Body of pancreas (tissue), 4 donors: Measurements from ENCODE around the gene ITGBL1. TPM values are rescaled to one million over a fixed set of nuclear protein-coding genes. Genes with fewer than 3 reads are reported as not detected.

ENCODE experiments used
- ATAC-seq: fragments of 150-250 bp; one replicate; pipeline ENCODE4 v1.9.1; 2016
- DNase-seq, 4 donors: peaks; one replicate each; pipeline ENCODE4 v3.0.0-alpha.2; 2019
- H3K27ac ChIP-seq, 4 donors: fragments of 200-600 bp; sonication (generic); 1 replicate in 3 of 4; 2 replicates in 1 of 4; pipeline versions ENCODE4 v1.5.1 to v1.6.1; 2016 to 2019; ENCODE audit warnings: mild to moderate bottlenecking in 1 of 4, mixed read lengths in 1 of 4, moderate library complexity in 1 of 4
- H3K27me3 ChIP-seq, 2 donors: fragments of 200-600 bp; sonication (generic); one replicate each; pipeline ENCODE4 v1.6.0; 2016; ENCODE audit warnings: mild to moderate bottlenecking in 1 of 2
- H3K36me3 ChIP-seq, 2 donors: fragments of 200-600 bp; sonication (generic); replicated peaks in 1 of 2; 2 replicates each; pipeline ENCODE4 v1.5.1; 2016; ENCODE audit warnings: low read depth in 2 of 2; ENCODE audit not compliant: insufficient read depth in 1 of 2
- H3K4me1 ChIP-seq: fragments of 200-600 bp; sonication (generic); one replicate; pipeline ENCODE4 v1.6.0; 2016
- H3K4me3 ChIP-seq, 2 donors: fragments of 200-600 bp; sonication (generic); 1 replicate in 1 of 2; 2 replicates in 1 of 2; pipeline ENCODE4 v1.5.1; 2016 to 2019
- H3K9me3 ChIP-seq, 3 donors: fragments of 200-600 bp; sonication (generic); 1 replicate in 2 of 3; 2 replicates in 1 of 3; pipeline ENCODE4 v1.5.1; 2016
- CTCF ChIP-seq, 7 experiments: fragments of 450-650 bp in 4 of 7; fragments of 200-600 bp in 3 of 7; sonication (generic) in 3 of 7; IDR thresholded peaks; one replicate each; pipeline ENCODE4 v1.5.1; 2016 to 2019; ENCODE audit warnings: antibody characterized with exemption in 7 of 7
- POLR2A ChIP-seq, 3 donors: fragments of 450-650 bp; IDR thresholded peaks; one replicate each; pipeline ENCODE4 v1.6.1; 2016; ENCODE audit warnings: antibody characterized with exemption in 3 of 3, mild to moderate bottlenecking in 2 of 3
- whole genome bisulfite sequencing, 2 donors: methylation state at CpG; one replicate each; pipeline ENCODE4 v1.1.5; 2017; 5-methylcytosine and 5-hydroxymethylcytosine counted together
- intact Hi-C: fragments of 100-400 bp; cut with DNase I; formaldehyde crosslinking; loops from one replicate; pipeline ENCODE4 v1.15.1; 2023
- total RNA-seq, 2 donors: library from RNA; depleted of rRNA; stranded (reverse); fragments of >200 nt; gene quantifications; one replicate each; pipeline ENCODE4 v1.1.0, GENCODE V29; 2016

Gene ITGBL1
- total RNA-seq, 2 donors from 2014 or later: 1.3 to 10.4 TPM

GRCh38 chr13:101703081-101703480, 250.6 kb downstream of the ITGBL1 start:
- Histone ChIP-seq H3K27me3 (no peaks in the 10 kb centered on the region), H3K36me3 (no peaks in the 10 kb centered on the region), H3K9me3 (no peaks in the 10 kb centered on the region), H3K4me3 (no peak overlapping the region), H3K27ac (no peak overlapping the region), H3K4me1 (no peaks in the 10 kb centered on the region)
- intact Hi-C loops: no loop called here
- no peak for ATAC-seq
- TF ChIP-seq CTCF (IDR thresholded peaks at IDR 0.05) (no peak), POLR2A (IDR thresholded peaks at IDR 0.05) (no peak)
- WGBS, 2 donors: 59 to 79% methylated on average over 1 of the region's 1 CpG
- no peak for DNase-seq

DNA sequence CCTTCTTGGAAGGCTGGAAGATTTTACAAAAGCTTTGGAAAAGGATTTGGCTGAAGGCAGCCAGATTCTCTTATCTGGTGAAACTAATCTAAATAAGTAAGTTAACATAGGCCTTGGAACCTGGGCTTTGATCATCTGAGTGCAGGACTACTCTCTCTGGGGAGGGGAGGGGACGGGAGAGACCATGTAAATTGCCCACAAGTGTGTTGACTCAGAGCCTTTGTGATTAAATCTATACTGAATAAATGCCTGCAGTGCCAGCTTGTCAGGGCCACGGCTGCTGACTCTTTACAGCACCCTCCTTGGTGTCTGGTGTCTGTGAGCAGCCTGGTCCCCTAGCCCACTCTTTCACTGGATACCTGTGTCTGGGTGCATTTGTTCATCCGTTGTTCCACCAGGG, 251.4 kb downstream of the ITGBL1 start:
- Histone ChIP-seq H3K4me1 (no peaks in the 10 kb centered on the region), H3K27me3 (no peaks in the 10 kb centered on the region), H3K36me3 (no peaks in the 10 kb centered on the region), H3K4me3 (no peak overlapping the region), H3K9me3 (no peaks in the 10 kb centered on the region), H3K27ac (no peak overlapping the region)
- WGBS, 2 donors: 48 to 51% methylated on average over 3 of the region's 3 CpGs
- TF ChIP-seq POLR2A (IDR thresholded peaks at IDR 0.05): no peak
- TF ChIP-seq CTCF (IDR thresholded peaks at IDR 0.05): no peak
- no peak for ATAC-seq
- DNase-seq: no peak
- intact Hi-C loops: no loop called here

DNA sequence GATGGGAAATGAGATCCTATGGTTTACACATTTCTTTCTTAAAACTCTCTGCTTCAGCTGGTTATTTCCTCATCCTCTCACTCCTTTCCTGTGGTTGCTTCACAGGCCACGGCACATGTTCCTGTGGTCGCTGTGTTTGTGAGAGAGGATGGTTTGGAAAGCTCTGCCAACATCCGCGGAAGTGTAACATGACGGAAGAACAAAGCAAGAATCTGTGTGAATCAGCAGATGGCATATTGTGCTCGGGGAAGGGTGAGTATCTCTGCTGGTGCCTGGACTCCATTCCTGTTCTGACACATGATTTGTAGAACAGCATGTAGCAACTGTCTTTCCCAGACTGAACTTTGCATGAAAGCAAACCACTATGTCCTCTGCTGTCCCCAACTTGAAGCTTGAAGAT, 254.2 kb downstream of the ITGBL1 start:
- DNase-seq (peak in 1 of 4 donors; percentile 32), ATAC-seq (no peak)
- no peaks in the 10 kb centered on the region for H3K36me3 ChIP-seq
- no peak overlapping the region for H3K27ac ChIP-seq
- intact Hi-C loops: no loop called here
- WGBS, 2 donors: 48 to 72% methylated on average over 6 of the region's 6 CpGs
- no peak for TF ChIP-seq POLR2A (IDR thresholded peaks at IDR 0.05)
- no peak for TF ChIP-seq CTCF (IDR thresholded peaks at IDR 0.05)
- H3K4me3 ChIP-seq: no peak overlapping the region
- H3K27me3 ChIP-seq: no peaks in the 10 kb centered on the region
- H3K4me1 ChIP-seq: no peaks in the 10 kb centered on the region
- H3K9me3 ChIP-seq: no peaks in the 10 kb centered on the region

DNA sequence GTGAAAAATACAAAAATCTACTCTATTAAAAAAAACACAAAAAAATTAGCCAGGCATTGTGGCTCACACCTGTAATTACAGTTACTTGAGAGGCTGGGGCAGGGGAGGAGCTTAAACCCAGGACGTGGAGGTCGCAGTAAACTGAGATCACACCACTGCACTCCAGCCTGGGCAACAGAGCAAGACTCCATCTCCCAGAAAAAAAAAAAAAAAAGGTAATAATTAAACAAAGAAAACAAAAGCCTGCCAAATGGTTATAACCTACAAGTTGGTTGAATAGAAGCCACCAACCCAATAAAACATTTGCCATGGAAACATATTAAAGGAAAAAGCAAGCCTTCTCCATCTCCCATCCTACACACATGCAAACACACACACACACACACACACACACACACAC, 255.2 kb downstream of the ITGBL1 start:
- H3K4me3 ChIP-seq: no peak overlapping the region
- H3K4me1 ChIP-seq: no peaks in the 10 kb centered on the region
- no peak overlapping the region for H3K27ac ChIP-seq
- H3K27me3 ChIP-seq: no peaks in the 10 kb centered on the region
- DNase-seq: no peak
- TF ChIP-seq POLR2A (IDR thresholded peaks at IDR 0.05): no peak
- intact Hi-C loops: no loop called here
- ATAC-seq: no peak
- no peaks in the 10 kb centered on the region for H3K9me3 ChIP-seq
- 55 to 67% methylated on average over 2 of the region's 2 CpGs for WGBS, 2 donors
- H3K36me3 ChIP-seq: no peaks in the 10 kb centered on the region

DNA sequence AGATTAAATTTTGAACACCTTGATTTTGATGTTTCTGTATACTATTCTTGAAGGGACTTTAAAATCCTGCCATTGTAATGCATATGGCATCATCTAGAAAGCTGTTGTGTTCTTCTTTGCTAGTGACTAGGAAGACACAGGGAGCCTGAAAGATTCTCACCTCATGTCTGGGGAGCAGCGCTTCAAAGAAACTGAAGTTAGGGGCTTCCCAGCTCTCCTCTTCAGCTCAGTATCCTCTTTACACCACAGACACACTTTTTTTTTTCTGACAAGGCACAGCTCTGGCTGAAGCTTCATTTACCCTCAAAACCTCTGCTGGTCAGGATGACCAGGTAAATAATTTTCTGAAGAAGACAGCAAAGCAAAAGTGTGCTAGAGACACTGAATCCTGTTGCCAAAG, 255.6 kb downstream of the ITGBL1 start:
- no peak overlapping the region for H3K4me3 ChIP-seq
- no peak for TF ChIP-seq CTCF (IDR thresholded peaks at IDR 0.05)
- TF ChIP-seq POLR2A (IDR thresholded peaks at IDR 0.05): no peak
- no peak overlapping the region for H3K27ac ChIP-seq
- no peaks in the 10 kb centered on the region for H3K9me3 ChIP-seq
- DNase-seq (no peak), ATAC-seq (no peak)
- WGBS, 2 donors: 67 to 79% methylated on average over 1 of the region's 1 CpG
- intact Hi-C loops: no loop called here
- no peaks in the 10 kb centered on the region for H3K4me1 ChIP-seq
- no peaks in the 10 kb centered on the region for H3K36me3 ChIP-seq
- no peaks in the 10 kb centered on the region for H3K27me3 ChIP-seq
